Endothelial cell of umbilical vein (primary cell): ENCODE data around the gene LAMB4. TPM values are rescaled to one million over a fixed set of nuclear protein-coding genes. Genes with fewer than 3 reads are reported as not detected.

Experiments
- BruUV-seq: library from RNA; stranded (reverse); fragments of 400-500 nt; replicated peaks from 2 replicates; lab custom pipeline; 2021; lab: Mats Ljungman, UMichigan
- CTCF ChIA-PET: fragments of 300-600, 350-600 bp; sonication (Branson Sonifier 250); formaldehyde crosslinking; loops from one replicate; lab custom pipeline; 2021; ENCODE audit warnings: antibody characterized with exemption, inconsistent platforms; lab: Charles Lee
- POLR2A ChIA-PET: fragments of 300-600, 350-600 bp; sonication (Branson Sonifier 250); formaldehyde crosslinking; loops from one replicate; lab custom pipeline; 2021; ENCODE audit warnings: antibody characterized with exemption, inconsistent platforms; lab: Charles Lee
- DNase-seq: peaks from one replicate; pipeline ENCODE4 v3.0.0-alpha.2; 2011; ENCODE audit warnings: low read depth, low spot score
- FAIRE-seq: peaks from 2 replicates; lab custom pipeline; 2011; peaks lifted over from hg19 to GRCh38; lab: Jason Lieb, UNC
- H2AFZ ChIP-seq: 2 replicates; pipeline ENCODE4 v1.6.0; 2012; ENCODE audit warnings: low read depth, low read length, control low read depth, inconsistent platforms
- H3K27ac ChIP-seq: 2 replicates; pipeline ENCODE4 v1.5.1; 2011; ENCODE audit warnings: low read depth, mild to moderate bottlenecking, control low read depth, low read length, moderate library complexity; ENCODE audit not compliant: insufficient read depth
- H3K27me3 ChIP-seq, 2 experiments: 2 replicates each; pipeline versions ENCODE4 v1.6.0 to v1.6.1; 2011; ENCODE audit warnings: low read length in 2 of 2, mixed read lengths in 1 of 2; ENCODE audit not compliant: control insufficient read depth in 2 of 2, insufficient read depth in 2 of 2
- H3K36me3 ChIP-seq, 2 experiments: 2 replicates in 1 of 2; 3 replicates in 1 of 2; pipeline ENCODE4 v1.5.1; 2011; ENCODE audit warnings: low read length in 2 of 2, mild to moderate bottlenecking in 1 of 2, moderate library complexity in 1 of 2; ENCODE audit not compliant: control insufficient read depth in 2 of 2, insufficient read depth in 2 of 2; ENCODE audit errors: extremely low read depth in 1 of 2
- H3K4me1 ChIP-seq: 3 replicates; pipeline ENCODE4 v1.5.1; 2011; ENCODE audit warnings: mild to moderate bottlenecking, low read length; ENCODE audit not compliant: control insufficient read depth, insufficient read depth; ENCODE audit errors: extremely low read depth
- H3K4me2 ChIP-seq: 2 replicates; pipeline ENCODE4 v1.6.1; 2011; ENCODE audit warnings: low read length, control low read depth, mixed read lengths; ENCODE audit not compliant: insufficient read depth
- H3K4me3 ChIP-seq, 3 experiments: fragments of 200-600 bp in 1 of 3; sonication (generic), shearing (Covaris generic) in 1 of 3; replicated peaks in 1 of 3; 2 replicates each; pipeline ENCODE4 v1.5.1; 2011 to 2016; ENCODE audit warnings: control low read depth in 3 of 3, low read length in 3 of 3, mild to moderate bottlenecking in 2 of 3, inconsistent platforms in 1 of 3, low read depth in 1 of 3, moderate library complexity in 1 of 3; ENCODE audit not compliant: insufficient read depth in 1 of 3
- H3K79me2 ChIP-seq: 2 replicates; pipeline ENCODE4 v1.6.0; 2012; ENCODE audit warnings: low read length, inconsistent platforms; ENCODE audit not compliant: control insufficient read depth, insufficient read depth
- H3K9ac ChIP-seq: replicated peaks from 2 replicates; pipeline ENCODE3; 2011; ENCODE audit warnings: low read length, control low read depth; ENCODE audit not compliant: insufficient read depth; ENCODE audit errors: extremely low read depth
- H3K9me1 ChIP-seq: replicated peaks from 3 replicates; pipeline ENCODE4 v1.6.0; 2011; ENCODE audit warnings: mild to moderate bottlenecking, low read length; ENCODE audit not compliant: control insufficient read depth, insufficient read depth; ENCODE audit errors: extremely low read depth
- H3K9me3 ChIP-seq: replicated peaks from 2 replicates; pipeline ENCODE4 v1.5.1; 2012; ENCODE audit warnings: low read length, inconsistent platforms; ENCODE audit not compliant: control insufficient read depth, insufficient read depth
- H4K20me1 ChIP-seq: replicated peaks from 2 replicates; pipeline ENCODE3; 2011; ENCODE audit warnings: mild to moderate bottlenecking, low read length; ENCODE audit not compliant: control insufficient read depth, insufficient read depth; ENCODE audit errors: extremely low read depth
- EZH2 ChIP-seq: IDR thresholded peaks from 2 replicates; pipeline ENCODE4 v1.6.1; 2012; ENCODE audit warnings: borderline replicate concordance, low read depth, mild to moderate bottlenecking, moderate library complexity, low read length, inconsistent platforms; ENCODE audit not compliant: severe bottlenecking
- FOS ChIP-seq: IDR thresholded peaks from 2 replicates; pipeline ENCODE4 v1.6.1; 2011; ENCODE audit warnings: mild to moderate bottlenecking, low read length, moderate library complexity, borderline replicate concordance; ENCODE audit not compliant: insufficient read depth
- GATA2 ChIP-seq: IDR thresholded peaks from 2 replicates; pipeline ENCODE4 v1.7.0; 2011; ENCODE audit warnings: low read depth, mild to moderate bottlenecking, moderate library complexity, mixed read lengths, low read length; ENCODE audit not compliant: insufficient read length, insufficient read depth
- JUN ChIP-seq: IDR thresholded peaks from 2 replicates; pipeline ENCODE4 v1.6.1; 2011; ENCODE audit warnings: borderline replicate concordance, low read depth; ENCODE audit not compliant: insufficient read length, insufficient read depth
- MAX ChIP-seq: IDR thresholded peaks from 2 replicates; pipeline ENCODE4 v1.6.1; 2011; ENCODE audit not compliant: insufficient read depth, insufficient read length
- MYC ChIP-seq: IDR thresholded peaks from one replicate; pipeline ENCODE4 v1.6.1; 2011; ENCODE audit warnings: mild to moderate bottlenecking, low read depth, low read length
- POLR2A ChIP-seq: IDR thresholded peaks from 2 replicates; pipeline ENCODE4 v1.6.1; 2012; ENCODE audit warnings: low read depth, mild to moderate bottlenecking, control low read depth, low read length
- POLR2AphosphoS5 ChIP-seq: IDR thresholded peaks from 2 replicates; pipeline ENCODE4 v1.6.1; 2012; ENCODE audit warnings: low read depth, mild to moderate bottlenecking, control low read depth, low read length, moderate library complexity; ENCODE audit not compliant: insufficient read depth
- dilution Hi-C: fragments of 300-500 bp; cut with MboI; formaldehyde crosslinking; loops from one replicate; pipeline ENCODE4 v1.15.0; 2019; ENCODE audit warnings: low sequenced_read_pairs; ENCODE audit not compliant: extremely low pct_ligation_motif_present
- intact Hi-C: fragments of 100-400 bp; cut with micrococcal nuclease; formaldehyde crosslinking; loops from one replicate; pipeline ENCODE4 v1.10.0; 2022
- polyA plus RNA-seq, 4 experiments: library from polyadenylated mRNA; depleted of rRNA in 3 of 4; stranded (reverse) in 3 of 4; unstranded in 1 of 4; fragments of >200 nt; gene quantifications; 2 replicates each; pipeline versions ENCODE4 v1.2.1 to v1.2.3, GENCODE V29; 2011 to 2012; ENCODE audit warnings: missing spikeins in 1 of 4
- total RNA-seq: library from RNA; stranded (reverse); gene quantifications from 2 replicates; pipeline ENCODE4 v1.2.3, GENCODE V29; 2021
- TF ChIP-seq, protein P1 (sequence below), 2 donors: IDR thresholded peaks; 1 replicate in 1 of 2; 2 replicates in 1 of 2; pipeline ENCODE4 v1.5.1; 2011; ENCODE audit warnings: low read length in 2 of 2, mild to moderate bottlenecking in 2 of 2, moderate library complexity in 2 of 2, control low read depth in 1 of 2, inconsistent platforms in 1 of 2, low read depth in 1 of 2; ENCODE audit not compliant: insufficient read depth in 1 of 2; ENCODE audit errors: extremely low read depth in 1 of 2

LAMB4 gene
- total and polyA plus RNA-seq, 2 donors (not counting 3 experiments of a cell fraction or from before 2014, with no cell fraction given): 0.15 to 0.20 TPM

- no peaks in the 10 kb centered on the region for H3K9me1 ChIP-seq
- DNase-seq: no peak
- H3K4me1 ChIP-seq: no peaks in the 10 kb centered on the region
- H2AFZ ChIP-seq: no peak overlapping the region
- dilution Hi-C loops: no loop called here
- no peak overlapping the region for H3K9ac ChIP-seq
- ChIA-PET CTCF (interaction anchor here (0.6 to 1.9 kb wide), 2 partner anchors 13 to 26 kb away, joined by 3 to 6 read pairs; no protein-coding TSS in a partner anchor), POLR2A (no interaction called here)
- no peaks in the 10 kb centered on the region for H3K79me2 ChIP-seq
- H3K36me3 ChIP-seq: no peaks in the 10 kb centered on the region
- TF ChIP-seq EZH2 (no peak), FOS (no peak), GATA2 (no peak), JUN (no peak), POLR2AphosphoS5 (no peak), MYC (no peak), MAX (no peak), POLR2A (no peak)
- TF ChIP-seq, protein P1, sequence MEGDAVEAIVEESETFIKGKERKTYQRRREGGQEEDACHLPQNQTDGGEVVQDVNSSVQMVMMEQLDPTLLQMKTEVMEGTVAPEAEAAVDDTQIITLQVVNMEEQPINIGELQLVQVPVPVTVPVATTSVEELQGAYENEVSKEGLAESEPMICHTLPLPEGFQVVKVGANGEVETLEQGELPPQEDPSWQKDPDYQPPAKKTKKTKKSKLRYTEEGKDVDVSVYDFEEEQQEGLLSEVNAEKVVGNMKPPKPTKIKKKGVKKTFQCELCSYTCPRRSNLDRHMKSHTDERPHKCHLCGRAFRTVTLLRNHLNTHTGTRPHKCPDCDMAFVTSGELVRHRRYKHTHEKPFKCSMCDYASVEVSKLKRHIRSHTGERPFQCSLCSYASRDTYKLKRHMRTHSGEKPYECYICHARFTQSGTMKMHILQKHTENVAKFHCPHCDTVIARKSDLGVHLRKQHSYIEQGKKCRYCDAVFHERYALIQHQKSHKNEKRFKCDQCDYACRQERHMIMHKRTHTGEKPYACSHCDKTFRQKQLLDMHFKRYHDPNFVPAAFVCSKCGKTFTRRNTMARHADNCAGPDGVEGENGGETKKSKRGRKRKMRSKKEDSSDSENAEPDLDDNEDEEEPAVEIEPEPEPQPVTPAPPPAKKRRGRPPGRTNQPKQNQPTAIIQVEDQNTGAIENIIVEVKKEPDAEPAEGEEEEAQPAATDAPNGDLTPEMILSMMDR (IDR thresholded peaks at IDR 0.05; ENCODE audit: extremely low read depth in 1 of 2, insufficient read depth in 1 of 2, low read depth in 1 of 2, low read length in 2 of 2): no peak
- no peaks in the 10 kb centered on the region for H3K27me3 ChIP-seq
- FAIRE-seq: no peak
- H3K27ac ChIP-seq: no peak overlapping the region
- BruUV-seq: no TSS peak
- intact Hi-C loops: no loop called here
- no peak overlapping the region for H3K4me2 ChIP-seq
- H3K9me3 ChIP-seq: no peaks in the 10 kb centered on the region
- H4K20me1 ChIP-seq: no peaks in the 10 kb centered on the region
- no peak overlapping the region for H3K4me3 ChIP-seq
Measured at GRCh38 chr7:108120196-108120595, 10.0 kb downstream of the LAMB4 start.
